HCT116 (cell line): ENCODE data around the gene HRK. TPM values are rescaled to one million over a fixed set of nuclear protein-coding genes. Genes with fewer than 3 reads are reported as not detected.

ENCODE experiments used
- ATAC-seq: fragments of 200-7000 bp; cut with Tn5 transposase; 2 replicates; pipeline ENCODE4 v1.9.1; 2020; ENCODE audit warnings: mild to moderate bottlenecking, moderate library complexity
- BruUV-seq: library from RNA; stranded (reverse); fragments of 400-500 nt; replicated peaks from 2 replicates; lab custom pipeline; 2021; lab: Mats Ljungman, UMichigan
- CTCF ChIA-PET: fragments of 300-600 bp; sonication (Branson Sonifier 250); formaldehyde crosslinking; loops from one replicate; lab custom pipeline; 2021; ENCODE audit warnings: antibody characterized with exemption; lab: Charles Lee
- POLR2A ChIA-PET: fragments of 300-600, 350-600 bp; sonication (Branson Sonifier 250); formaldehyde crosslinking; loops from one replicate; lab custom pipeline; 2021; ENCODE audit warnings: antibody characterized with exemption; lab: Charles Lee
- RAD21 ChIA-PET, 2 experiments: fragments of 300-600 bp; sonication (Branson Sonifier 250); formaldehyde crosslinking; loops; one replicate each; lab custom pipeline; 2023; ENCODE audit warnings: low total read pairs in 2 of 2; ENCODE audit not compliant: uncharacterized antibody in 2 of 2, unreplicated experiment in 2 of 2, low non-redundant PET in 1 of 2; lab: Charles Lee
- DNase-seq: peaks from one replicate; pipeline ENCODE4 v3.0.0-alpha.2; 2010; ENCODE audit warnings: low read depth, low spot score
- H2AFZ ChIP-seq: fragments of 200-600 bp; shearing (Covaris generic), sonication (generic); 2 replicates; pipeline ENCODE4 v1.6.1; 2017; ENCODE audit warnings: low read depth, mixed run types, mixed read lengths, antibody characterized with exemption, low read length; ENCODE audit not compliant: poor library complexity, severe bottlenecking
- H3K27ac ChIP-seq: 2 replicates; pipeline ENCODE4 v1.5.1; 2012; ENCODE audit warnings: low read depth, low read length
- H3K27me3 ChIP-seq: fragments of 200-600 bp; sonication (generic); 2 replicates; pipeline ENCODE4 v1.6.1; 2016; ENCODE audit warnings: mixed run types, low read length, mixed read lengths; ENCODE audit not compliant: insufficient read depth
- H3K36me3 ChIP-seq, 2 experiments: fragments of 200-500 bp in 1 of 2; fragments of 200-600 bp in 1 of 2; sonication (Bioruptor generic) in 1 of 2; sonication (generic) in 1 of 2; 2 replicates each; pipeline versions ENCODE4 v1.5.1 to v1.6.1; 2014 to 2016; ENCODE audit warnings: low read length in 2 of 2, inconsistent platforms in 1 of 2, mixed read lengths in 1 of 2, mixed run types in 1 of 2; ENCODE audit not compliant: insufficient read depth in 2 of 2, control insufficient read depth in 1 of 2
- H3K4me1 ChIP-seq, 2 experiments: fragments of 200-600 bp in 1 of 2; sonication (generic) in 1 of 2; 2 replicates each; pipeline versions ENCODE4 v1.5.1 to v1.6.1; 2012 to 2017; ENCODE audit warnings: low read length in 2 of 2, inconsistent platforms in 1 of 2, mild to moderate bottlenecking in 1 of 2, mixed read lengths in 1 of 2, mixed run types in 1 of 2, moderate library complexity in 1 of 2; ENCODE audit not compliant: insufficient read depth in 2 of 2, control insufficient read depth in 1 of 2
- H3K4me2 ChIP-seq: fragments of 200-600 bp; sonication (generic); 2 replicates; pipeline ENCODE4 v1.6.1; 2017; ENCODE audit warnings: mixed run types, low read length, mixed read lengths
- H3K4me3 ChIP-seq, 2 experiments: fragments of 200-600 bp in 1 of 2; sonication (generic) in 1 of 2; replicated peaks in 1 of 2; 2 replicates each; pipeline ENCODE4 v1.5.1; 2011 to 2016; ENCODE audit warnings: low read length in 2 of 2, control low read depth in 1 of 2, low read depth in 1 of 2, mild to moderate bottlenecking in 1 of 2, mixed read lengths in 1 of 2, mixed run types in 1 of 2
- H3K79me2 ChIP-seq: fragments of 200-600 bp; sonication (generic); 2 replicates; pipeline ENCODE4 v1.6.1; 2017; ENCODE audit warnings: mild to moderate bottlenecking, mixed run types, low read length, moderate library complexity, mixed read lengths; ENCODE audit not compliant: insufficient read depth
- H3K9ac ChIP-seq: fragments of 200-600 bp; sonication (generic); 2 replicates; pipeline ENCODE4 v1.6.1; 2016; ENCODE audit warnings: low read length, mixed read lengths
- H3K9me2 ChIP-seq: fragments of 200-600 bp; sonication (generic), shearing (Covaris generic); 2 replicates; pipeline ENCODE4 v1.6.1; 2017; ENCODE audit warnings: mixed run types, mild to moderate bottlenecking, moderate library complexity; ENCODE audit not compliant: insufficient read depth
- H3K9me3 ChIP-seq, 2 experiments: fragments of 200-500 bp in 1 of 2; fragments of 200-600 bp in 1 of 2; sonication (Bioruptor generic) in 1 of 2; sonication (generic) in 1 of 2; 2 replicates each; pipeline ENCODE4 v1.6.1; 2014 to 2017; ENCODE audit warnings: low read length in 2 of 2, mixed read lengths in 2 of 2, inconsistent platforms in 1 of 2, low read depth in 1 of 2, mild to moderate bottlenecking in 1 of 2, mixed run types in 1 of 2, moderate library complexity in 1 of 2; ENCODE audit not compliant: control insufficient read depth in 1 of 2, insufficient read depth in 1 of 2
- H4K20me1 ChIP-seq: fragments of 200-600 bp; sonication (generic), shearing (Covaris generic); 2 replicates; pipeline ENCODE4 v1.6.1; 2017; ENCODE audit warnings: mixed run types, mild to moderate bottlenecking, moderate library complexity; ENCODE audit not compliant: insufficient read depth
- CBX3 ChIP-seq: IDR thresholded peaks from 2 replicates; pipeline ENCODE4 v1.6.1; 2012; ENCODE audit warnings: low read depth
- CEBPB ChIP-seq: IDR thresholded peaks from 2 replicates; pipeline ENCODE4 v1.6.1; 2012; ENCODE audit warnings: low read depth
- EGR1 ChIP-seq: IDR thresholded peaks from 2 replicates; pipeline ENCODE4 v1.6.1; 2012; ENCODE audit warnings: low read depth
- EZH2 ChIP-seq: fragments of 200-600 bp; sonication (generic); IDR thresholded peaks from 2 replicates; pipeline ENCODE4 v1.6.1; 2017; ENCODE audit warnings: antibody characterized with exemption, mixed run types
- POLR2AphosphoS5 ChIP-seq: IDR thresholded peaks from 2 replicates; pipeline ENCODE4 v1.6.1; 2011; ENCODE audit warnings: mild to moderate bottlenecking, low read depth, low read length, moderate library complexity
- SIN3A ChIP-seq: IDR thresholded peaks from 2 replicates; pipeline ENCODE4 v1.6.1; 2012; ENCODE audit warnings: low read depth
- TCF7L2 ChIP-seq: IDR thresholded peaks from 2 replicates; pipeline ENCODE4 v1.7.0; 2011; ENCODE audit warnings: borderline replicate concordance, inconsistent platforms; ENCODE audit not compliant: insufficient read depth, insufficient read length; ENCODE audit errors: extremely low read depth
- intact Hi-C: fragments of 100-400 bp; cut with micrococcal nuclease; formaldehyde crosslinking; loops from 2 replicates; pipeline ENCODE4 v1.10.0; 2022
- total RNA-seq: library from RNA; stranded (reverse); gene quantifications from one replicate; pipeline ENCODE4 v1.2.1, GENCODE V29; 2021; ENCODE audit not compliant: unreplicated experiment

The HRK gene
- total RNA-seq, 1 experiment from 2014 or later = 4.3 TPM

- Histone ChIP-seq H4K20me1 (no peaks in the 10 kb centered on the region), H3K9me3 (no peaks in the 10 kb centered on the region), H3K9me2 (no peaks in the 10 kb centered on the region), H3K79me2 (no peaks in the 10 kb centered on the region), H3K4me2 (no peak overlapping the region), H3K27ac (no peak overlapping the region), H3K4me1 (no peaks in the 10 kb centered on the region), H3K4me3 (no peak overlapping the region), H3K36me3 (no peaks in the 10 kb centered on the region), H3K27me3 (no peaks in the 10 kb centered on the region), H2AFZ (no peak overlapping the region), H3K9ac (no peak overlapping the region)
- ChIA-PET RAD21 (no interaction called here), CTCF (interaction anchor here (1.5 kb wide), 1 partner anchor 8 kb away, joined by 3 read pairs; no protein-coding TSS in a partner anchor), POLR2A (no interaction called here)
- no peak for DNase-seq
- ATAC-seq = no peak
- intact Hi-C loops = no loop called here
- BruUV-seq = no TSS peak
- no peak for TF ChIP-seq POLR2AphosphoS5
- no peak for TF ChIP-seq SIN3A
- TF ChIP-seq CEBPB = no peak
- no peak for TF ChIP-seq EZH2
These were observed 9.1 kb upstream of the HRK start for GRCh38 chr12:116890330-116890729.

- Histone ChIP-seq H3K9me3 (no peaks in the 10 kb centered on the region), H3K4me1 (no peaks in the 10 kb centered on the region), H3K27me3 (no peaks in the 10 kb centered on the region), H2AFZ (no peak overlapping the region), H3K4me2 (no peak overlapping the region), H3K9ac (no peak overlapping the region), H3K36me3 (no peaks in the 10 kb centered on the region), H3K4me3 (no peak overlapping the region), H4K20me1 (no peaks in the 10 kb centered on the region), H3K79me2 (no peaks in the 10 kb centered on the region), H3K9me2 (no peaks in the 10 kb centered on the region), H3K27ac (no peak overlapping the region)
- no peak for TF ChIP-seq TCF7L2
- no peak for TF ChIP-seq CBX3
- TF ChIP-seq EGR1 = no peak
- intact Hi-C loops = no loop called here
- no TSS peak for BruUV-seq
- ChIA-PET POLR2A (no interaction called here), RAD21 (no interaction called here), CTCF (no interaction called here)
- DNase-seq (no peak), ATAC-seq (no peak)
These were observed 6.7 kb upstream of the HRK start for GRCh38 chr12:116887897-116888296.
